Ovary (tissue), 3 donors: ENCODE results near the gene INMT.

Experiments used
- CTCF ChIP-seq, 3 donors: fragments of 450-650 bp in 2 of 3; fragments of 200-600 bp in 1 of 3; IDR thresholded peaks; one replicate each; pipeline versions ENCODE4 v1.5.1 to v1.8.0; 2016 to 2022; ENCODE audit warnings: antibody characterized with exemption in 3 of 3, mild to moderate bottlenecking in 1 of 3
- POLR2A ChIP-seq: fragments of 450-650 bp; IDR thresholded peaks from one replicate; pipeline ENCODE4 v1.6.1; 2017; ENCODE audit warnings: antibody characterized with exemption, mild to moderate bottlenecking, moderate library complexity
- donor health status: DM: no; HTN: no; CAD: no.

GRCh38 chr7:30745261-30745941 is 6.5 kb upstream of the INMT start:
- TF ChIP-seq CTCF (IDR thresholded peaks at IDR 0.05), result no peak
- no peak for TF ChIP-seq POLR2A
